Suprapubic skin (tissue), 4 donors: ENCODE results near the gene PARD3B. TPM values are rescaled to one million over a fixed set of nuclear protein-coding genes. Genes with fewer than 3 reads are reported as not detected.

Experiments
- DNase-seq, 2 donors: peaks; one replicate each; pipeline ENCODE4 v3.0.0-alpha.2; 2019; ENCODE audit warnings: low spot score in 2 of 2
- H3K27ac ChIP-seq: fragments of 200-600 bp; sonication (generic); one replicate; pipeline ENCODE4 v1.5.1; 2019
- H3K27me3 ChIP-seq: fragments of 200-600 bp; sonication (generic); one replicate; pipeline ENCODE4 v1.5.1; 2019
- H3K36me3 ChIP-seq: fragments of 200-600 bp; sonication (generic); one replicate; pipeline ENCODE4 v1.5.1; 2019
- H3K4me1 ChIP-seq: fragments of 200-600 bp; sonication (generic); one replicate; pipeline ENCODE4 v1.5.1; 2019
- H3K4me3 ChIP-seq: fragments of 200-600 bp; sonication (generic); one replicate; pipeline ENCODE4 v1.5.1; 2019; ENCODE audit warnings: mild to moderate bottlenecking
- H3K9me3 ChIP-seq: fragments of 200-600 bp; sonication (generic); one replicate; pipeline ENCODE4 v1.5.1; 2019
- EP300 ChIP-seq: sonication (generic); formaldehyde crosslinking; IDR thresholded peaks from one replicate; pipeline ENCODE4 v1.6.1; 2017; ENCODE audit warnings: antibody characterized with exemption
- POLR2A ChIP-seq, 2 donors: fragments of 450-650 bp; IDR thresholded peaks; one replicate each; pipeline ENCODE4 v1.6.1; 2017; ENCODE audit warnings: antibody characterized with exemption in 2 of 2, mild to moderate bottlenecking in 2 of 2, moderate library complexity in 2 of 2
- POLR2AphosphoS5 ChIP-seq, 3 donors: sonication (generic); formaldehyde crosslinking; IDR thresholded peaks; one replicate each; pipeline ENCODE4 v1.6.1; 2017; ENCODE audit warnings: antibody characterized with exemption in 3 of 3
- WGBS: methylation state at CpG from one replicate; pipeline ENCODE4 v1.1.5; 2018; 5-methylcytosine and 5-hydroxymethylcytosine counted together
- total RNA-seq, 4 donors: library from RNA; depleted of rRNA; stranded (reverse); fragments of >200 nt; gene quantifications; one replicate each; pipeline ENCODE4 v1.1.0, GENCODE V29; 2016
- TF ChIP-seq, protein P1 (sequence below), 2 donors: fragments of 200-600 bp in 1 of 2; fragments of 450-650 bp in 1 of 2; sonication (generic) in 1 of 2; IDR thresholded peaks; one replicate each; pipeline ENCODE4 v1.5.1; 2016 to 2019; ENCODE audit warnings: antibody characterized with exemption in 2 of 2, mild to moderate bottlenecking in 1 of 2, moderate library complexity in 1 of 2

The PARD3B gene
- total RNA-seq, 4 donors from 2014 or later: 12.5 to 18.9 (median 15.5) TPM

DNA sequence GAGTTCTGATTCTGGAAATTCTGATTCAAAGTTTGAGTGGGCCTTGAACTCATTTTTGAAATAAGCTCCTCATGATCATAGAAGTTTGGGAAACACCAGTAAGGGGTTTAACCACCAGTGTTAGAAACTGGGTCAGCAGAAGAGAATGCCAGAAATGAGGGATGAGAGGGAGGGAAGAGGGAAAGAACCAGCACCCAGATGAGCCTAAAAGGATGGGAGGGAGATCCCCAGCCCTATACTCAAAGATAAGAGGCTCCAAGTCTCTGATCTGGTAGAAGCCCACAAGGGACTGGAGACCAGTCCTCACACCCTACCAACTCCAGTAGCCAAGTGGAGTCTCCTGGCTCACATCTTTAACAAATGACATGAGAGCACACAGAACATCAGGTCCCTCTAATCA lies 832.0 kb downstream of the PARD3B start:
- Histone ChIP-seq H3K27ac (no peak overlapping the region), H3K4me1 (no peaks in the 10 kb centered on the region), H3K4me3 (no peak overlapping the region), H3K27me3 (no peaks in the 10 kb centered on the region), H3K9me3 (no peaks in the 10 kb centered on the region), H3K36me3 (no peaks in the 10 kb centered on the region)
- no peak for DNase-seq
- TF ChIP-seq POLR2A (IDR thresholded peaks at IDR 0.05) (no peak), POLR2AphosphoS5 (IDR thresholded peaks at IDR 0.05) (no peak)

DNA sequence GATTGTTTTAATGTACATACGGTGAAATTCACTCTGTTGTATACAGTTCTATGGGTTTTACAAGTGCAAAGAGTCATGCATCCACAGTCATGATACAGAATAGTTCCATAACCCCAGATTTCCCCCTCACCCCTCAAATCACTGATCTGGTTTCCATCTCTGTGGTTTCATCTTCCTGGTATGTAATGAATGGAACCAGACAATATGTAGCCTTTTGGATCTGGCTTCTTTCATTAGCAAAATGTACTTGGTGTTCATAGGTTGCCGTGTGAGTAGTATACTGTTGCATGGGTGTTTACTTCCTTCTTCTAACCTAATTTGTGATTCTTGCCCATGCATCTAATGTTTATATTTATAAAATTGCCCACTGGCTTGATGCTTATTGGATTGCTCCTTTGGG lies 838.3 kb downstream of the PARD3B start:
- H3K9me3 ChIP-seq: no peaks in the 10 kb centered on the region
- TF ChIP-seq, protein P1, sequence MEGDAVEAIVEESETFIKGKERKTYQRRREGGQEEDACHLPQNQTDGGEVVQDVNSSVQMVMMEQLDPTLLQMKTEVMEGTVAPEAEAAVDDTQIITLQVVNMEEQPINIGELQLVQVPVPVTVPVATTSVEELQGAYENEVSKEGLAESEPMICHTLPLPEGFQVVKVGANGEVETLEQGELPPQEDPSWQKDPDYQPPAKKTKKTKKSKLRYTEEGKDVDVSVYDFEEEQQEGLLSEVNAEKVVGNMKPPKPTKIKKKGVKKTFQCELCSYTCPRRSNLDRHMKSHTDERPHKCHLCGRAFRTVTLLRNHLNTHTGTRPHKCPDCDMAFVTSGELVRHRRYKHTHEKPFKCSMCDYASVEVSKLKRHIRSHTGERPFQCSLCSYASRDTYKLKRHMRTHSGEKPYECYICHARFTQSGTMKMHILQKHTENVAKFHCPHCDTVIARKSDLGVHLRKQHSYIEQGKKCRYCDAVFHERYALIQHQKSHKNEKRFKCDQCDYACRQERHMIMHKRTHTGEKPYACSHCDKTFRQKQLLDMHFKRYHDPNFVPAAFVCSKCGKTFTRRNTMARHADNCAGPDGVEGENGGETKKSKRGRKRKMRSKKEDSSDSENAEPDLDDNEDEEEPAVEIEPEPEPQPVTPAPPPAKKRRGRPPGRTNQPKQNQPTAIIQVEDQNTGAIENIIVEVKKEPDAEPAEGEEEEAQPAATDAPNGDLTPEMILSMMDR (IDR thresholded peaks at IDR 0.05): no peak
- TF ChIP-seq POLR2AphosphoS5 (IDR thresholded peaks at IDR 0.05) (no peak), POLR2A (IDR thresholded peaks at IDR 0.05) (no peak), EP300 (no peak)
- H3K27me3 ChIP-seq: no peaks in the 10 kb centered on the region
- no peak overlapping the region for H3K27ac ChIP-seq
- no peak overlapping the region for H3K4me3 ChIP-seq
- DNase-seq: no peak
- H3K4me1 ChIP-seq: no peaks in the 10 kb centered on the region
- 95% methylated on average over 2 of the region's 2 CpGs for WGBS
- H3K36me3 ChIP-seq: no peaks in the 10 kb centered on the region

DNA sequence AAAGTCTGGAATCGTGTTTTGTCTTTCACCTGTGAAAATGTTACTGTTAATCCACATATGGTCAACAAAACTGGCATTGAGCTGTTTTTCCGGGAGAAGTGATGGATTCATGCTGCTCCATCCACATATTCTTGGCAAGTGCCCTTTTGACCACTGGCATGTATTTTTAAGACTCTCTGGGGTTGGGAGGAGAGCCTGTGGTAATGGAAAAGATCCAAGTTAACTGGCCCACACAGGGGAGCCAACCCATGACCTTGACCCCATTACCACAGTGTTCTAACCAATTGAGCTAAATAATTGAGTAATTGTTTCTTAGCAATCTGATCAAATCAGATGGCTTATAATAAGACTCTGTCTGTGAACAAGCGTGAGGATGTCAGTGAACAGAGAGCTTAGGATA lies 840.8 kb downstream of the PARD3B start:
- TF ChIP-seq EP300: no peak
- TF ChIP-seq, protein P1 (IDR thresholded peaks at IDR 0.05): no peak
- no peak for TF ChIP-seq POLR2AphosphoS5 (IDR thresholded peaks at IDR 0.05)
- TF ChIP-seq POLR2A (IDR thresholded peaks at IDR 0.05): no peak
- no peaks in the 10 kb centered on the region for H3K4me1 ChIP-seq
- H3K27me3 ChIP-seq: no peaks in the 10 kb centered on the region
- no peak overlapping the region for H3K4me3 ChIP-seq
- 76% methylated on average over 3 of the region's 3 CpGs for WGBS
- no peaks in the 10 kb centered on the region for H3K36me3 ChIP-seq
- H3K9me3 ChIP-seq: no peaks in the 10 kb centered on the region
- DNase-seq: no peak
- H3K27ac ChIP-seq: no peak overlapping the region

DNA sequence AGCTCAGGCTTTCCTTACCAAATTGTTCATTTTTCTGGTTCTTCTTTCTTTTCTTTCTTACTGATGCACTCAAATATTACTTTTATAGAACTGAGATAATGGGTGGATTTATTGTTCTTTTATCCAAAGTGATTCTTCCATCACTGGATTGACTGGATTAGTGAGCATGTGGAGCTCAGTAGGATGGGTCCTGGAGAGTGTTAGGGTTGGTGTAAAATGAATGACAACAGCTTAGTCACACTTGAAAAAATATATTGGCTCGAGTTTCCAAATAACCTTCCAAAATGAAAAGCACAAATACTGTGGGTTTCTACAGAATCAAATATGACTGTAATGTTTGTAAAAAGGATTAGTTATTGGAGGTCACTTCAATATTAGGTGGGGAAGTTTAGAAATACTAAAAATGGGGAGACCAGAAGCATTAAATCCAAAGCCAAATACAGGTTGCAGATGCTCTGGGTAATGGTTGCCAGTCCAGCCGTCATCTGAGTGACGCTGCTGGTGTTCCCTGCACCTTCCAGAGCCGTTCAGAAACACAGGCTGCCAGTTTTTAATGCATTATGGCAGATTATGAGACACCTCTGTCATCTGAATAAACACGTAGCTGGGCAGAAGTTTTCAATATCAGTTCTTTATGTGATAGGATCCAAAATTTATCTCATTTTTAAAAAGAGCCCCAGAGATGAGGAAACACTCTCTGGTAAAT lies 842.2 kb downstream of the PARD3B start:
- 84% methylated on average over 5 of the region's 5 CpGs for WGBS
- no peak for DNase-seq
- TF ChIP-seq EP300: no peak
- no peak for TF ChIP-seq POLR2A (IDR thresholded peaks at IDR 0.05)
- TF ChIP-seq POLR2AphosphoS5 (IDR thresholded peaks at IDR 0.05): no peak
- TF ChIP-seq, protein P1 (IDR thresholded peaks at IDR 0.05): no peak

DNA sequence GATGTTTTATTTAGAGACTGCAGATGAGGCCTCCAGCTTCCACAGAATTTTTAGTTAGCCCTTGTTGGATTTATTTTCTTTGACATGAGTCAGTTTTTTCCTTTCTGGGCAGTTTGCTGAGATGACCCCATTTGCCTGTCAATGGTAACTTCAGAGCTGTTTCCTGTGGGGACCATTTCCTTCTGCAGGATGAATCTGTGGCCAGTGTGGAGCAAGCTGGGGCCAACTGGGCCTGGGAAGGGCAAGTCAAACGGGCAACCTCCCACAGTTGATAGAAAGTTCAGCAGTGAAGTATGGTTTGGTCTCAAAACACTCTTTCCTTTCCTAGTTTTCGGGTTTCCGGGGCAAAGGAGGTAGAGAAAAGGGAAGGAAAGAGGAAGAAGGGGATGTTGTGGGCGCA lies 845.6 kb downstream of the PARD3B start:
- 86% methylated on average over 4 of the region's 4 CpGs for WGBS
- TF ChIP-seq POLR2A (IDR thresholded peaks at IDR 0.05) (no peak), EP300 (no peak), POLR2AphosphoS5 (IDR thresholded peaks at IDR 0.05) (no peak)
- TF ChIP-seq, protein P1 (IDR thresholded peaks at IDR 0.05): no peak
- DNase-seq: no peak
- Histone ChIP-seq H3K4me1 (no peaks in the 10 kb centered on the region), H3K36me3 (no peaks in the 10 kb centered on the region), H3K27me3 (no peaks in the 10 kb centered on the region), H3K9me3 (no peaks in the 10 kb centered on the region), H3K4me3 (no peak overlapping the region), H3K27ac (no peak overlapping the region)

More for the DNA sequence above, 842.2 kb downstream of the PARD3B start:
- H3K36me3 ChIP-seq: no peaks in the 10 kb centered on the region
- H3K27ac ChIP-seq: no peak overlapping the region
- H3K4me3 ChIP-seq: no peak overlapping the region
- H3K27me3 ChIP-seq: no peaks in the 10 kb centered on the region
- H3K9me3 ChIP-seq: no peaks in the 10 kb centered on the region
- H3K4me1 ChIP-seq: no peaks in the 10 kb centered on the region
